PC-9 (cell line): ENCODE measurements around the gene MKRN2OS. TPM values are rescaled to one million over a fixed set of nuclear protein-coding genes. Genes with fewer than 3 reads are reported as not detected.

Experiments
- Bru-seq: library from RNA; stranded (reverse); fragments of 400-500 nt; gene quantifications from one replicate; lab custom pipeline; 2021; lab: Mats Ljungman, UMichigan
- BruChase-seq, 2 experiments: library from RNA; stranded (reverse); fragments of 400-500 nt; gene quantifications; one replicate each; lab custom pipeline; 2021; lab: Mats Ljungman, UMichigan
- BruUV-seq: library from RNA; stranded (reverse); fragments of 400-500 nt; replicated peaks from 2 replicates; lab custom pipeline; 2021; lab: Mats Ljungman, UMichigan
- CTCF ChIA-PET: fragments of 300-600 bp; sonication (Branson Sonifier 250); formaldehyde crosslinking; loops from one replicate; lab custom pipeline; 2022; ENCODE audit warnings: antibody characterized with exemption; lab: Charles Lee
- POLR2A ChIA-PET: fragments of 300-600 bp; sonication (Branson Sonifier 250); formaldehyde crosslinking; loops from one replicate; lab custom pipeline; 2022; ENCODE audit warnings: antibody characterized with exemption; ENCODE audit not compliant: unreplicated experiment; lab: Charles Lee
- DNase-seq, 2 experiments: peaks; one replicate each; pipeline versions ENCODE4 v3.0.0 to v3.0.0-alpha.2; 2015 to 2022; ENCODE audit warnings: mixed read lengths in 1 of 2
- H2AFZ ChIP-seq: fragments of 200-600 bp; sonication (generic); 2 replicates; pipeline ENCODE4 v1.8.1; 2017; ENCODE audit warnings: antibody characterized with exemption
- H3F3A ChIP-seq: fragments of 200-600 bp; sonication (generic); 2 replicates; pipeline ENCODE4 v1.8.1; 2017; ENCODE audit warnings: antibody characterized with exemption, mild to moderate bottlenecking, low read depth; ENCODE audit not compliant: insufficient read depth
- H3K27ac ChIP-seq: fragments of 200-600 bp; sonication (generic); 2 replicates; pipeline ENCODE4 v1.6.1; 2016; ENCODE audit warnings: mixed run types
- H3K27me3 ChIP-seq: fragments of 200-600 bp; sonication (generic); 2 replicates; pipeline ENCODE4 v1.6.1; 2016; ENCODE audit warnings: low read depth, mixed run types; ENCODE audit not compliant: insufficient read depth
- H3K36me3 ChIP-seq: fragments of 200-600 bp; sonication (generic); 2 replicates; pipeline ENCODE4 v1.6.1; 2016; ENCODE audit warnings: low read depth, mixed run types
- H3K4me1 ChIP-seq: fragments of 200-600 bp; sonication (generic); replicated peaks from 2 replicates; pipeline ENCODE4 v1.6.1; 2016; ENCODE audit warnings: mixed run types; ENCODE audit not compliant: insufficient read depth
- H3K4me2 ChIP-seq: fragments of 200-600 bp; sonication (generic); 2 replicates; pipeline ENCODE4 v1.6.1; 2017; ENCODE audit warnings: mixed run types
- H3K4me3 ChIP-seq: fragments of 200-600 bp; sonication (generic); 2 replicates; pipeline ENCODE4 v1.6.1; 2016; ENCODE audit warnings: mixed run types
- H3K79me2 ChIP-seq: fragments of 200-600 bp; sonication (generic); 2 replicates; pipeline ENCODE4 v1.6.1; 2017; ENCODE audit warnings: low read depth, mixed run types
- H3K9me2 ChIP-seq: fragments of 200-600 bp; sonication (generic); 2 replicates; pipeline ENCODE4 v1.8.1; 2017; ENCODE audit warnings: mild to moderate bottlenecking; ENCODE audit not compliant: insufficient read depth
- H3K9me3 ChIP-seq: fragments of 200-600 bp; sonication (generic); 2 replicates; pipeline ENCODE4 v1.8.1; 2016; ENCODE audit warnings: low read depth; ENCODE audit not compliant: insufficient read depth
- H4K20me1 ChIP-seq: fragments of 200-600 bp; sonication (generic); 2 replicates; pipeline ENCODE4 v1.8.1; 2017; ENCODE audit not compliant: insufficient read depth
- EZH2 ChIP-seq: fragments of 200-600 bp; sonication (generic); IDR thresholded peaks from 2 replicates; pipeline ENCODE4 v1.8.0; 2017; ENCODE audit warnings: antibody characterized with exemption, low read depth
- intact Hi-C: fragments of 100-400 bp; cut with micrococcal nuclease; formaldehyde crosslinking; loops from one replicate; pipeline ENCODE4 v1.10.0; 2022; ENCODE audit not compliant: unreplicated experiment
- long read RNA-seq: library from polyadenylated mRNA; stranded (forward); transcript quantifications from one replicate; pipeline ENCODE4 v2.0.0, GENCODE V29; 2022
- total RNA-seq: library from RNA; stranded (reverse); gene quantifications from 2 replicates; pipeline ENCODE4 v1.2.3, GENCODE V29; 2021
- TF ChIP-seq, protein P1 (sequence below): fragments of 200-600 bp; sonication (generic); conservative IDR thresholded peaks from 2 replicates; pipeline ENCODE4 v1.6.1; 2017; ENCODE audit warnings: mixed run types, antibody characterized with exemption, mild to moderate bottlenecking, moderate library complexity

Gene MKRN2OS, protein sequence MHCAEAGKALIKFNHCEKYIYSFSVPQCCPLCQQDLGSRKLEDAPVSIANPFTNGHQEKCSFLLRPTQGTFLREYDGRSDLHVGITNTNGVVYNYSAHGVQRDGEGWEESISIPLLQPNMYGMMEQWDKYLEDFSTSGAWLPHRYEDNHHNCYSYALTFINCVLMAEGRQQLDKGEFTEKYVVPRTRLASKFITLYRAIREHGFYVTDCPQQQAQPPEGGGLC
- 6.2 and 6.3 TPM in 2 replicates for total RNA-seq
- percentile 44 among the genes with signal in this experiment for Bru-seq, nascent RNA
- BruChase-seq, experiment 1, labeled RNA remaining after a 2-hour chase: percentile 47 among the genes with signal in this experiment
- BruChase-seq, experiment 2, labeled RNA remaining after a 6-hour chase: percentile 43 among the genes with signal in this experiment
- long read RNA-seq, transcript MKRN2OS-203 (4 exons, 985 nt): major isoform, 11 of 22 reads
- long read RNA-seq, partial matches to known transcripts: 1 of 22 reads
- long read RNA-seq, other reads (novel, unspliced or antisense): 6 of 22 reads

DNA sequence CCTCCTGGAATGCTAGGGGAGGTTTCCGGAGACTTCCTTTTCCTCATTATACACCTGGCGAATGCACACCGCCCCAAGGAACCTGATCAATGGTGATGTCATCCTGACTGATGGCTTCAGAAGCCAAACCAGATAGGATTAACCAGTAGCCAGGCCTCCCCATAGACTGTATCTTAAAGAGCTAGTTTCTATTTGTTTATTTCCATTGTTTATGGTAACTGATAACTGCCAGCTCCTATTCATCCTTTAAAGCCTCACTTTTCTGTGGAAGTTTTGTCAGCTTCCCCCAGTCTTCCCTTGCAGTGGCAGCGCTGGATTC, at the start of gene MKRN2OS:
Gene MKRN2OS, minus strand, starts transcription at position 27 of the 319 bp plus-strand sequence. CDS start 35 bp downstream, outside the sequence.
- no peaks in the 10 kb centered on the region for H3K79me2 ChIP-seq
- peak within 1 kb of the TSS; percentile 56 for H3K4me3 ChIP-seq
- peaks cover 49% of the 10 kb centered on the region for H3F3A ChIP-seq
- peaks cover 22% of the 10 kb centered on the region for H3K4me1 ChIP-seq
- no peaks in the 10 kb centered on the region for H3K27me3 ChIP-seq
- peak within 1 kb of the TSS; percentile 82 for H3K4me2 ChIP-seq
- H2AFZ ChIP-seq: no peak within 1 kb of the TSS
- BruUV-seq: no TSS peak
- H3K9me2 ChIP-seq: no peaks in the 10 kb centered on the region
- peak; percentile 81 to 93 for DNase-seq
- POLR2A ChIA-PET: interaction anchor here (0.5 to 0.9 kb wide), 11 partner anchors 10 to 1360 kb away, joined by 3 to 11 read pairs (median 5); partner anchors contain the start of gene TMEM40
- TF ChIP-seq, protein P1, sequence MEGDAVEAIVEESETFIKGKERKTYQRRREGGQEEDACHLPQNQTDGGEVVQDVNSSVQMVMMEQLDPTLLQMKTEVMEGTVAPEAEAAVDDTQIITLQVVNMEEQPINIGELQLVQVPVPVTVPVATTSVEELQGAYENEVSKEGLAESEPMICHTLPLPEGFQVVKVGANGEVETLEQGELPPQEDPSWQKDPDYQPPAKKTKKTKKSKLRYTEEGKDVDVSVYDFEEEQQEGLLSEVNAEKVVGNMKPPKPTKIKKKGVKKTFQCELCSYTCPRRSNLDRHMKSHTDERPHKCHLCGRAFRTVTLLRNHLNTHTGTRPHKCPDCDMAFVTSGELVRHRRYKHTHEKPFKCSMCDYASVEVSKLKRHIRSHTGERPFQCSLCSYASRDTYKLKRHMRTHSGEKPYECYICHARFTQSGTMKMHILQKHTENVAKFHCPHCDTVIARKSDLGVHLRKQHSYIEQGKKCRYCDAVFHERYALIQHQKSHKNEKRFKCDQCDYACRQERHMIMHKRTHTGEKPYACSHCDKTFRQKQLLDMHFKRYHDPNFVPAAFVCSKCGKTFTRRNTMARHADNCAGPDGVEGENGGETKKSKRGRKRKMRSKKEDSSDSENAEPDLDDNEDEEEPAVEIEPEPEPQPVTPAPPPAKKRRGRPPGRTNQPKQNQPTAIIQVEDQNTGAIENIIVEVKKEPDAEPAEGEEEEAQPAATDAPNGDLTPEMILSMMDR: no peak
- no peak for TF ChIP-seq EZH2
- H3K36me3 ChIP-seq: no peaks in the 10 kb centered on the region
- CTCF ChIA-PET: interaction anchor here (1.1 kb wide), 1 partner anchor 9 kb away, joined by 3 read pairs; no protein-coding TSS in a partner anchor
- H3K9me3 ChIP-seq: no peaks in the 10 kb centered on the region
- peak within 1 kb of the TSS; percentile 58 for H3K27ac ChIP-seq
- H4K20me1 ChIP-seq: no peaks in the 10 kb centered on the region
- intact Hi-C loops: loop anchor here (1.0 kb wide), 1 partner anchor 11 kb away; no protein-coding TSS in a partner anchor

DNA sequence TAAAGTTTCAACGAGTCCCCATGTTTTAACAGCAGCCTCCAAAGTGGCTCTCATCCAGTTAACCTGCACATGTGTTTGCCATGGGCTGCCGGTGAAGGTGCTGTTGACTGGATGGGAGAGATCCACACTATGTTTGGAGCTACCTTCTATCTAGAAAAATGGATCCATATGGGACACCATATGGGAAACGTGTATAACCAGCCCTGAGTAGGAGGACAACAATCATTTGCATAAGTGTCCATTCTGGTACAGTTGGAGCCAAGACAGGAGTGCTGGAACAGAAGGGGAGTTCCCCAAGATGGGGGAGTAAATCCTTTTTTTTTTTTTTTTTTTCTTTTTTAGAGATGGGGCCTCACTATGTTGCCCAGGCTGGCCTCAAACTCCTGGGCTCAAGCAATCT, 48.2 kb upstream of the MKRN2OS start:
- Histone ChIP-seq H4K20me1 (no peaks in the 10 kb centered on the region), H3K27ac (no peak overlapping the region), H2AFZ (no peak overlapping the region), H3K4me2 (no peak overlapping the region), H3F3A (peaks cover 4% of the 10 kb centered on the region; the same call in 1 of the 2 replicates), H3K36me3 (peaks cover 19% of the 10 kb centered on the region; the same call in 1 of the 2 replicates), H3K79me2 (no peaks in the 10 kb centered on the region), H3K9me2 (no peaks in the 10 kb centered on the region), H3K4me1 (no peaks in the 10 kb centered on the region), H3K9me3 (no peaks in the 10 kb centered on the region), H3K4me3 (no peak overlapping the region), H3K27me3 (no peaks in the 10 kb centered on the region)
- POLR2A ChIA-PET: no interaction called here
- CTCF ChIA-PET: no interaction called here
- TF ChIP-seq, protein P1: no peak
- no peak for TF ChIP-seq EZH2
- DNase-seq: no peak
- intact Hi-C loops: no loop called here
- no TSS peak for BruUV-seq

DNA sequence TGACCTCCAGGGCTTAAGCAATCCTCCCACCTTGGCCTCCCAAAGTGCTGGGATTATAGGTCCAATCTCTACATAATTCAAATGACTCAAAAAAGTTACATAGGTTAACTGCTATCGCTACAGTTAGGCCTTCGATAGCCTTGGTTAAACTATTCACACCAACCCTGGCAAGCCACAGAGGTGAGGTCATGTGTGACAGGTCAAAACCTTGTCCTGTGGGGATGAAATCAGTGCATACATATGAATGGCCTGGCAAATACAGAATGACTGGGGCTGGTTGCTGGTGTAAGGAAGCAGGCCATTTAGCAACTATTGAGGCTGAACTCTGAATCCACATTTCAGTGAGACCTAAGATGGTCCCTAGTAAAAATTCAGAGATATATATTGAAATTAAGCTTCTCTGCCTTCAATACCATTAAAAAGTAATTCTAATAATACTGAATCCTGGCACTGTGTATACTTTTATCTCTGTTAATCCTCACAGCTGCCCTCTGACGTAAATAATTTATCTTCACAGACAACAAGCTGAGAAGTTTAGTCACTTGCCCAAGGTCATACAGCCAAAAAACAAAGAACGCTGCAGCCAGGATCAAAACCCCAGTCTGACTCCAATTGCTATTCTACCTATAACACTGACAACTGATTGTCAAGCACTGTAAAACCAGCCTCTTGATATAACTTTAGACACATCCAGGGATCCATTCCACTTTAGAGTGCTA, 46.9 kb upstream of the MKRN2OS start:
- BruUV-seq: no TSS peak
- Histone ChIP-seq H2AFZ (no peak overlapping the region), H3K4me1 (no peaks in the 10 kb centered on the region), H3K36me3 (peaks cover 28% of the 10 kb centered on the region), H3K9me3 (no peaks in the 10 kb centered on the region), H3K27me3 (no peaks in the 10 kb centered on the region), H3K79me2 (no peaks in the 10 kb centered on the region), H3K4me2 (no peak overlapping the region), H3K27ac (no peak overlapping the region), H4K20me1 (no peaks in the 10 kb centered on the region), H3F3A (peaks cover 14% of the 10 kb centered on the region; the same call in 1 of the 2 replicates), H3K9me2 (no peaks in the 10 kb centered on the region), H3K4me3 (no peak overlapping the region)
- ChIA-PET CTCF (no interaction called here), POLR2A (no interaction called here)
- no peak for DNase-seq
- no peak for TF ChIP-seq EZH2
- TF ChIP-seq, protein P1: no peak
- intact Hi-C loops: no loop called here
